Mucosa of rectum (tissue), 2 donors: ENCODE data around the gene AIPL1.

Source experiments
- H3K27ac ChIP-seq, 2 donors: one replicate each; pipeline ENCODE4 v1.7.0; 2013; ENCODE audit warnings: inconsistent platforms in 2 of 2, low read depth in 2 of 2, low read length in 2 of 2
- H3K27me3 ChIP-seq, 2 donors: one replicate each; pipeline ENCODE4 v1.7.0; 2013; ENCODE audit warnings: low read length in 2 of 2; ENCODE audit not compliant: control insufficient read depth in 2 of 2, insufficient read depth in 2 of 2
- H3K36me3 ChIP-seq, 2 donors: one replicate each; pipeline ENCODE4 v1.7.0; 2013; ENCODE audit warnings: low read length in 2 of 2; ENCODE audit not compliant: control insufficient read depth in 2 of 2, insufficient read depth in 2 of 2
- H3K4me1 ChIP-seq, 2 donors: one replicate each; pipeline ENCODE4 v1.7.0; 2013; ENCODE audit warnings: low read length in 2 of 2, mild to moderate bottlenecking in 1 of 2; ENCODE audit not compliant: control insufficient read depth in 2 of 2, insufficient read depth in 2 of 2
- H3K4me3 ChIP-seq, 2 donors: one replicate each; pipeline ENCODE4 v1.7.0; 2013; ENCODE audit warnings: low read length in 2 of 2
- H3K9ac ChIP-seq, 2 donors: one replicate each; pipeline ENCODE4 v1.7.0; 2013; ENCODE audit warnings: low read length in 2 of 2, low read depth in 1 of 2, mild to moderate bottlenecking in 1 of 2
- H3K9me3 ChIP-seq, 2 donors: one replicate each; pipeline ENCODE4 v1.7.0; 2013; ENCODE audit warnings: low read length in 2 of 2; ENCODE audit not compliant: control insufficient read depth in 2 of 2
- donor health status: healthy.
- donor health status: Normal muscosa, but diverticular disease.

The AIPL1 gene

GRCh38 chr17:6435968-6436367 is 1.0 kb upstream of the AIPL1 start:
- H3K27ac ChIP-seq: no peak overlapping the region
- no peaks in the 10 kb centered on the region for H3K36me3 ChIP-seq
- no peak overlapping the region for H3K4me3 ChIP-seq
- no peak overlapping the region for H3K9ac ChIP-seq
- peaks cover 0 to 1% of the 10 kb centered on the region in 2 donors for H3K9me3 ChIP-seq
- no peaks in the 10 kb centered on the region for H3K4me1 ChIP-seq
- H3K27me3 ChIP-seq: peaks cover 9 to 12% of the 10 kb centered on the region in 2 donors

DNA sequence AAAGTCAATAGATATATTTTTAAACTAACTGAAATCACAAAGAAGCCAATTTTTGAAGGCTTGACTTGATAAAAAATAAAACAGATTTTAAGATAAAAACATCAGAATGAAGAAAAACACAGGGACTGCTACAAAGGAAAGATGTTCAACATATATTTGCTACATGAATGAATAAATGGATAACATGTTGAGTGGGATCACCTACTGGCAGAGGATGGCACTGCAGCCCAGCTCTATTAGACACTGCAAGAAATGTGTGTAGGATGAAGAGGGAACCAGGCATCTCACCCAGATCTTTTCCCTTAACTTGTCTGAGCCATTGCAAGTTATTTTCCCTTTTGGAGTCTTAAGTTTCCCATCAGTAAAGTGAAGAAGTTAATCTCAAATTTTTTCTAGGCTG is 4.2 kb downstream of the AIPL1 start:
- peaks cover 0 to 2% of the 10 kb centered on the region in 2 donors for H3K27me3 ChIP-seq
- no peak overlapping the region for H3K27ac ChIP-seq
- no peaks in the 10 kb centered on the region for H3K4me1 ChIP-seq
- H3K9ac ChIP-seq: no peak overlapping the region
- H3K36me3 ChIP-seq: no peaks in the 10 kb centered on the region
- no peak overlapping the region for H3K4me3 ChIP-seq
- peaks cover 0 to 4% of the 10 kb centered on the region in 2 donors for H3K9me3 ChIP-seq

- Histone ChIP-seq H3K36me3 (no peaks in the 10 kb centered on the region), H3K27me3 (peaks cover 0 to 2% of the 10 kb centered on the region in 2 donors), H3K27ac (no peak overlapping the region)
Observed at GRCh38 chr17:6429266-6429665, 5.7 kb downstream of the AIPL1 start.

DNA sequence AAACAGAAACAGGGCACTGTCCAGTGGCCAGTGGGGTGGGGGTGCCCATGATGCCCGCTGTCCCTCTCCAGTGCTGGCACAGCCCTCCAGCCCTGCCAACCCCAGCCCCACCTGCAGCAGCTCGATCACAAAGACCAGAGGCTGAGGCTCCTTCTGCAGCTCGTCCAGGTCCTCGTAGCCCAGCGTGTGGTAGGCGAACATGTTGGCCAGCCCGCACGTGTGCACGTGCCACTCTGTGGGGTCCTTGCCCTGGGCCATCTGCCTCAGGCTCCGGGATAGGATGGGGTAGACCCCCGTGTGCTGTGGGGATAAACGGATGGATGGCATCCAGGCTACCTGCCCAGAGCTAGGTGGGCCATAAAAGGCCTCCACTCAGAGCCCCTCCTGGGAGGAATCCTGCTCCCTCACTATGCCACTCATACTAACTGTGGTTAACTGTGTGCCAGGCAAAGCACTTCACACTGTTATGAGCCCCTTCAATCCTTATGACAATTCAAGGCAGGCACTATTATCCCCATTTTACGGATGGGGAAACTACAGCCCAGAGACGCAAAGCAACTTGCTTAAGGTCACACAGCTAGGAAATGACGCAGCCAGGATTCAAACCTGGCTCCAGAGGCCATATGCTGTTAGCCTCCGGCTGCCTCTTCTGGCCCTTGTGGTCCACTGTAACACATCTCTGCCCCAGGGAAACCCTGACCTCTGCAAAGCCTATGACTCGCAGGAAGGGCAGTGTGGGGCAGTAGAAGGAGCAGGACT is 6.5 kb downstream of the AIPL1 start:
- no peak overlapping the region for H3K27ac ChIP-seq
- peaks cover 0 to 2% of the 10 kb centered on the region in 2 donors for H3K27me3 ChIP-seq
- H3K4me1 ChIP-seq: no peaks in the 10 kb centered on the region
- H3K9ac ChIP-seq: no peak overlapping the region
- peaks cover 0 to 4% of the 10 kb centered on the region in 2 donors for H3K9me3 ChIP-seq
- H3K4me3 ChIP-seq: no peak overlapping the region
- H3K36me3 ChIP-seq: no peaks in the 10 kb centered on the region

More at GRCh38 chr17:6429266-6429665, 5.7 kb downstream of the AIPL1 start:
- H3K4me3 ChIP-seq: no peak overlapping the region
- no peaks in the 10 kb centered on the region for H3K4me1 ChIP-seq
- no peak overlapping the region for H3K9ac ChIP-seq
- peaks cover 0 to 4% of the 10 kb centered on the region in 2 donors for H3K9me3 ChIP-seq

- Histone ChIP-seq H3K4me1 (no peaks in the 10 kb centered on the region), H3K36me3 (no peaks in the 10 kb centered on the region), H3K4me3 (no peak overlapping the region), H3K27ac (no peak overlapping the region), H3K9me3 (peaks cover 0 to 4% of the 10 kb centered on the region in 2 donors), H3K9ac (peak overlapping the region in 1 of 2 donors; percentile 41), H3K27me3 (peaks cover 0 to 2% of the 10 kb centered on the region in 2 donors)
Observed at GRCh38 chr17:6427279-6427781, 7.6 kb downstream of the AIPL1 start.

DNA sequence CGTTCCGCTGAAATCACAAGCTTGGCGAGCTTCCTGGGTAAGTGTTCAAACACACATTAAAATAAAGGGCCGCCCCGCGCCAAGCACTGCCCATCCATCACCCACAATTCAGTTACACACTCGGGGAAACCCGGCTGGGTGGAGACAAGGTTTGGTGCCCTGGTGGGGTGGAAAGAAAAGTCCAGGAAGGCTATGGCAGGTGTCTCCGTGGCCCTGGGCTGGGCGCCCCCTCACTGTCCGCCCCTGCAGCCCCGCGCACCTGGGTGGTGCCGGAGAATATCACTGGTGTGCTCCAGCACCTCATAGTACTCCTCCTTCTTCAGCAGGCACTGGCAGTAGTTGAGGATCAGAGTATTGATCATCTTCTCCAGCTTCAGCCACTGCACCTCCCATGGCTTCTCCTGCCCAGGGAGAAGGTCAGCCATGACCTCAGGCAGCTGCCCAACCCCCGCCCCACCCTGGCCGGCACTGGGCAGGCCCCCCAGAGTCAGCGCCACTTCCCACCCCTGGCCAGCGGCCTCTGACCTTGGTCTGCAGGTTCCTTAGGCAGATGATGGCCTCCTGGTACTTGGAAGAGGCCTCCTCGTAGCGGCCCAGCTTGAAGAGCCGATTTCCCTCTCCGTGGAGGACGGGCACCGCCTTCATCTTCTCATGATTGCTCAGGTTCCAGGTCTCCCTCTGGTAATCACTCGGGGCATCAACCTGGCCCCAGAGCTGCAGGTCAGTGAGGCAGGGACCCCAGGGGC is 8.4 kb downstream of the AIPL1 start:
- Histone ChIP-seq H3K36me3 (no peaks in the 10 kb centered on the region), H3K4me3 (no peak overlapping the region), H3K27ac (no peak overlapping the region), H3K9ac (no peak overlapping the region), H3K4me1 (no peaks in the 10 kb centered on the region), H3K27me3 (no peaks in the 10 kb centered on the region), H3K9me3 (peaks cover 0 to 4% of the 10 kb centered on the region in 2 donors)

DNA sequence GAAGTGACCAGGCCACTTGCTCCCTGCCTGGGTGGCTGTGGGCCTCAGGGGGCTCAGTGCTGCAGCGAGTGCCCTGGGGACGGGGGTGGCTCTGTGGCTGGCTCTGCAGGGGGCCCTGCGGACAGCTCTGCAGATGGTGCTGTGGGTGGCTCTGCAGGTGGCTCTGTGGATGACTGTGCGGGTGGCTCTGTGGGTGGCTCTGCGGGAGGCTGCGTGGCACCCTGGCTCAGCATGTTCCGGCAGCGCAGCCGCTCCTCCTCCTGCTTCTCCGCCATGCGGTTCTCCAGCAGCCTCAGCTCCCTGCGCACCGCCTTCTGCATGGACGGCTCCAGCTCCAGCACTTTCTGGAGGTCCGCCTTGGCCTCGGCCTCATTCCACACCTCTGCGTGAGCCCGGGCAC is 9.5 kb downstream of the AIPL1 start:
- H3K27me3 ChIP-seq: peaks cover 0 to 3% of the 10 kb centered on the region in 2 donors
- H3K9ac ChIP-seq: no peak overlapping the region
- H3K27ac ChIP-seq: no peak overlapping the region
- no peaks in the 10 kb centered on the region for H3K36me3 ChIP-seq
- no peak overlapping the region for H3K4me3 ChIP-seq
- H3K4me1 ChIP-seq: no peaks in the 10 kb centered on the region
- H3K9me3 ChIP-seq: no peaks in the 10 kb centered on the region

GRCh38 chr17:6423931-6424330 is 11.0 kb downstream of the AIPL1 start:
- peaks cover 3 to 8% of the 10 kb centered on the region in 2 donors for H3K27me3 ChIP-seq

GRCh38 chr17:6422654-6423241 is 12.2 kb downstream of the AIPL1 start:
- H3K4me1 ChIP-seq: no peaks in the 10 kb centered on the region
- peaks cover 3 to 8% of the 10 kb centered on the region in 2 donors for H3K27me3 ChIP-seq
- H3K9ac ChIP-seq: no peak overlapping the region
- H3K9me3 ChIP-seq: no peaks in the 10 kb centered on the region
- no peak overlapping the region for H3K27ac ChIP-seq
- H3K36me3 ChIP-seq: no peaks in the 10 kb centered on the region
- no peak overlapping the region for H3K4me3 ChIP-seq

More at GRCh38 chr17:6423931-6424330, 11.0 kb downstream of the AIPL1 start:
- Histone ChIP-seq H3K4me1 (no peaks in the 10 kb centered on the region), H3K9me3 (no peaks in the 10 kb centered on the region), H3K36me3 (no peaks in the 10 kb centered on the region), H3K9ac (no peak overlapping the region), H3K27ac (no peak overlapping the region), H3K4me3 (no peak overlapping the region)
